Measurements from ENCODE around the gene MSRB1. TPM values are rescaled to one million over a fixed set of nuclear protein-coding genes. Genes with fewer than 3 reads are reported as not detected.
A peak's percentile ranks its signal among the peaks of the same experiment; 100 is the strongest.

MSRB1 gene
- total and polyA plus RNA-seq, 9 donors = 16.3 to 40.7 (median 29.0) TPM

- no peak overlapping the region for H3K27ac ChIP-seq (ENCODE audit: low read length)
- H3K4me3 ChIP-seq (ENCODE audit: low read length) = no peak overlapping the region
- no peaks in the 10 kb centered on the region for H3K9me3 ChIP-seq (replicated peaks; ENCODE audit: control insufficient read depth, low read depth, low read length)
- H3K36me3 ChIP-seq (ENCODE audit: control insufficient read depth, insufficient read depth, low read length) = no peaks in the 10 kb centered on the region
- WGBS (ENCODE audit: insufficient coverage) = 94% methylated on average over 7 of the region's 11 CpGs
- no peak for DNase-seq
- H3K4me1 ChIP-seq (ENCODE audit: control insufficient read depth, insufficient read depth, low read length) = peaks cover 38% of the 10 kb centered on the region
- H3K27me3 ChIP-seq (ENCODE audit: control insufficient read depth, insufficient read depth, low read length) = no peaks in the 10 kb centered on the region
Observed at GRCh38 chr16:1949507-1949906, 6.5 kb upstream of the MSRB1 start.

- 79% methylated on average over 7 of the region's 9 CpGs for WGBS (ENCODE audit: insufficient coverage)
- H3K4me3 ChIP-seq (ENCODE audit: low read length) = no peak overlapping the region
- H3K27ac ChIP-seq (ENCODE audit: low read length) = no peak overlapping the region
- no peaks in the 10 kb centered on the region for H3K9me3 ChIP-seq (replicated peaks; ENCODE audit: control insufficient read depth, low read depth, low read length)
- DNase-seq = no peak
- no peaks in the 10 kb centered on the region for H3K36me3 ChIP-seq (ENCODE audit: control insufficient read depth, insufficient read depth, low read length)
- peaks cover 30% of the 10 kb centered on the region for H3K4me1 ChIP-seq (ENCODE audit: control insufficient read depth, insufficient read depth, low read length)
- H3K27me3 ChIP-seq (ENCODE audit: control insufficient read depth, insufficient read depth, low read length) = no peaks in the 10 kb centered on the region
Observed at GRCh38 chr16:1947369-1947670, 4.3 kb upstream of the MSRB1 start.

- DNase-seq = no peak
- peaks cover 35% of the 10 kb centered on the region for H3K4me1 ChIP-seq (ENCODE audit: control insufficient read depth, insufficient read depth, low read length)
- H3K36me3 ChIP-seq (ENCODE audit: control insufficient read depth, insufficient read depth, low read length) = no peaks in the 10 kb centered on the region
- no peaks in the 10 kb centered on the region for H3K9me3 ChIP-seq (replicated peaks; ENCODE audit: control insufficient read depth, low read depth, low read length)
- H3K27ac ChIP-seq (ENCODE audit: low read length) = no peak overlapping the region
- H3K27me3 ChIP-seq (ENCODE audit: control insufficient read depth, insufficient read depth, low read length) = no peaks in the 10 kb centered on the region
- H3K4me3 ChIP-seq (ENCODE audit: low read length) = no peak overlapping the region
- 83% methylated on average over 33 of the region's 38 CpGs for WGBS (ENCODE audit: insufficient coverage)
Observed at GRCh38 chr16:1946495-1947368, 3.7 kb upstream of the MSRB1 start.

- 74% methylated on average over 9 of the region's 19 CpGs for WGBS (ENCODE audit: insufficient coverage)
Observed at GRCh38 chr16:1945559-1946391, 2.8 kb upstream of the MSRB1 start.

GRCh38 chr16:1944612-1945199, 1.7 kb upstream of the MSRB1 start:
- no peak overlapping the region for H3K27ac ChIP-seq (ENCODE audit: low read length)
- H3K27me3 ChIP-seq (ENCODE audit: control insufficient read depth, insufficient read depth, low read length) = no peaks in the 10 kb centered on the region
- H3K4me1 ChIP-seq (ENCODE audit: control insufficient read depth, insufficient read depth, low read length) = peaks cover 36% of the 10 kb centered on the region
- WGBS (ENCODE audit: insufficient coverage) = 81% methylated on average over 9 of the region's 21 CpGs
- H3K36me3 ChIP-seq (ENCODE audit: control insufficient read depth, insufficient read depth, low read length) = peaks cover 9% of the 10 kb centered on the region
- DNase-seq = no peak
- H3K9me3 ChIP-seq (replicated peaks; ENCODE audit: control insufficient read depth, low read depth, low read length) = no peaks in the 10 kb centered on the region
- no peak overlapping the region for H3K4me3 ChIP-seq (ENCODE audit: low read length)

More at GRCh38 chr16:1945559-1946391, 2.8 kb upstream of the MSRB1 start:
- Histone ChIP-seq H3K27ac (ENCODE audit: low read length) (no peak overlapping the region), H3K36me3 (ENCODE audit: control insufficient read depth, insufficient read depth, low read length) (peaks cover 3% of the 10 kb centered on the region), H3K4me3 (ENCODE audit: low read length) (no peak overlapping the region), H3K9me3 (replicated peaks; ENCODE audit: control insufficient read depth, low read depth, low read length) (no peaks in the 10 kb centered on the region), H3K27me3 (ENCODE audit: control insufficient read depth, insufficient read depth, low read length) (no peaks in the 10 kb centered on the region), H3K4me1 (ENCODE audit: control insufficient read depth, insufficient read depth, low read length) (peaks cover 38% of the 10 kb centered on the region)
- DNase-seq = no peak

GRCh38 chr16:1942047-1942809, 771 bp downstream of the MSRB1 start:
- DNase-seq = peak; percentile 42

GRCh38 chr16:1941162-1942046, 1.6 kb downstream of the MSRB1 start:
- no peaks in the 10 kb centered on the region for H3K9me3 ChIP-seq (replicated peaks; ENCODE audit: control insufficient read depth, low read depth, low read length)
- H3K27me3 ChIP-seq (ENCODE audit: control insufficient read depth, insufficient read depth, low read length) = no peaks in the 10 kb centered on the region
- DNase-seq = no peak
- H3K36me3 ChIP-seq (ENCODE audit: control insufficient read depth, insufficient read depth, low read length) = peaks cover 37% of the 10 kb centered on the region
- 79% methylated on average over 27 of the region's 30 CpGs for WGBS (ENCODE audit: insufficient coverage)
- peak overlapping the region; percentile 93 for H3K4me3 ChIP-seq (ENCODE audit: low read length)
- peaks cover 27% of the 10 kb centered on the region for H3K4me1 ChIP-seq (ENCODE audit: control insufficient read depth, insufficient read depth, low read length)
- H3K27ac ChIP-seq (ENCODE audit: low read length) = peak overlapping the region; percentile 78

More at GRCh38 chr16:1942047-1942809, 771 bp downstream of the MSRB1 start:
- Histone ChIP-seq H3K27me3 (ENCODE audit: control insufficient read depth, insufficient read depth, low read length) (no peaks in the 10 kb centered on the region), H3K4me1 (ENCODE audit: control insufficient read depth, insufficient read depth, low read length) (peaks cover 32% of the 10 kb centered on the region), H3K4me3 (ENCODE audit: low read length) (peak overlapping the region; percentile 93), H3K27ac (ENCODE audit: low read length) (peak overlapping the region; percentile 78), H3K9me3 (replicated peaks; ENCODE audit: control insufficient read depth, low read depth, low read length) (no peaks in the 10 kb centered on the region), H3K36me3 (ENCODE audit: control insufficient read depth, insufficient read depth, low read length) (peaks cover 31% of the 10 kb centered on the region)
- WGBS (ENCODE audit: insufficient coverage) = 24% methylated on average over 12 of the region's 17 CpGs

- Histone ChIP-seq H3K4me3 (ENCODE audit: low read length) (no peak overlapping the region), H3K27me3 (ENCODE audit: control insufficient read depth, insufficient read depth, low read length) (no peaks in the 10 kb centered on the region), H3K4me1 (ENCODE audit: control insufficient read depth, insufficient read depth, low read length) (peaks cover 28% of the 10 kb centered on the region), H3K27ac (ENCODE audit: low read length) (peak overlapping the region; percentile 42), H3K9me3 (replicated peaks; ENCODE audit: control insufficient read depth, low read depth, low read length) (no peaks in the 10 kb centered on the region), H3K36me3 (ENCODE audit: control insufficient read depth, insufficient read depth, low read length) (peaks cover 37% of the 10 kb centered on the region)
- WGBS (ENCODE audit: insufficient coverage) = 89% methylated on average over 22 of the region's 23 CpGs
- no peak for DNase-seq
Observed at GRCh38 chr16:1940273-1941161, 2.5 kb downstream of the MSRB1 start.
